Naive thymus-derived CD4-positive, alpha-beta T cell (primary cell): ENCODE measurements around the gene ZNF423. TPM values are rescaled to one million over a fixed set of nuclear protein-coding genes. Genes with fewer than 3 reads are reported as not detected.

Experiments used
- ATAC-seq: fragments of 150-1000 bp; cut with Tn5 transposase; 2 replicates; pipeline ENCODE4 v1.10.0; 2021; ENCODE audit warnings: mild to moderate bottlenecking, moderate library complexity
- CTCF ChIA-PET: fragments of 350-600 bp; sonication (Branson Sonifier 250); formaldehyde crosslinking; loops from one replicate; lab custom pipeline; 2021; ENCODE audit warnings: antibody characterized with exemption; lab: Charles Lee
- POLR2A ChIA-PET: fragments of 350-600 bp; sonication (Branson Sonifier 250); formaldehyde crosslinking; loops from one replicate; lab custom pipeline; 2021; ENCODE audit warnings: antibody characterized with exemption, inconsistent platforms; lab: Charles Lee
- DNase-seq, 9 donors: peaks; one replicate each; pipeline versions ENCODE4 v3.0.0 to v3.0.0-alpha.2; 2020 to 2022; ENCODE audit warnings: mixed read lengths in 1 of 9
- H3K27ac ChIP-seq: one replicate; pipeline ENCODE4 v1.7.0; 2013; ENCODE audit warnings: mild to moderate bottlenecking, low read depth, low read length, moderate library complexity
- H3K27me3 ChIP-seq, 2 donors: one replicate each; pipeline ENCODE4 v1.7.0; 2013; ENCODE audit warnings: low read length in 2 of 2, mild to moderate bottlenecking in 2 of 2, moderate library complexity in 2 of 2; ENCODE audit not compliant: control insufficient read depth in 2 of 2, insufficient read depth in 2 of 2
- H3K36me3 ChIP-seq, 3 experiments: 1 replicate in 2 of 3; 2 replicates in 1 of 3; pipeline ENCODE4 v1.7.0; 2013; ENCODE audit warnings: low read length in 3 of 3, mild to moderate bottlenecking in 3 of 3, moderate library complexity in 1 of 3; ENCODE audit not compliant: insufficient read depth in 3 of 3, control insufficient read depth in 2 of 3
- H3K4me1 ChIP-seq, 2 donors: one replicate each; pipeline ENCODE4 v1.7.0; 2013; ENCODE audit warnings: low read length in 2 of 2, mild to moderate bottlenecking in 2 of 2, moderate library complexity in 1 of 2; ENCODE audit not compliant: control insufficient read depth in 2 of 2, insufficient read depth in 2 of 2
- H3K4me3 ChIP-seq: 2 replicates; pipeline ENCODE4 v1.7.0; 2013; ENCODE audit warnings: mild to moderate bottlenecking, low read length
- H3K9me3 ChIP-seq, 3 experiments: 1 replicate in 2 of 3; 2 replicates in 1 of 3; pipeline ENCODE4 v1.7.0; 2013; ENCODE audit warnings: low read length in 3 of 3; ENCODE audit not compliant: control insufficient read depth in 2 of 3
- H3K27ac Mint-ChIP-seq, 9 donors: one replicate each; pipeline ENCODE4 v1.8.0; 2020 to 2022; ENCODE audit warnings: mixed read lengths in 9 of 9, mild to moderate bottlenecking in 8 of 9, moderate library complexity in 5 of 9, inconsistent platforms in 2 of 9
- H3K27me3 Mint-ChIP-seq, 5 donors: one replicate each; pipeline ENCODE4 v1.8.0; 2021 to 2022; ENCODE audit warnings: mixed read lengths in 5 of 5, mild to moderate bottlenecking in 1 of 5
- H3K36me3 Mint-ChIP-seq, 5 donors: one replicate each; pipeline ENCODE4 v1.8.0; 2020 to 2022; ENCODE audit warnings: mixed read lengths in 5 of 5, mild to moderate bottlenecking in 3 of 5, inconsistent platforms in 1 of 5
- H3K4me1 Mint-ChIP-seq, 7 donors: one replicate each; pipeline ENCODE4 v1.8.0; 2020 to 2022; ENCODE audit warnings: mixed read lengths in 7 of 7, mild to moderate bottlenecking in 3 of 7, inconsistent platforms in 1 of 7
- H3K4me3 Mint-ChIP-seq, 10 donors: one replicate each; pipeline ENCODE4 v1.8.0; 2020 to 2022; ENCODE audit warnings: mild to moderate bottlenecking in 10 of 10, mixed read lengths in 10 of 10, moderate library complexity in 6 of 10, inconsistent platforms in 2 of 10
- H3K9me3 Mint-ChIP-seq, 11 donors: one replicate each; pipeline ENCODE4 v1.8.0; 2020 to 2022; ENCODE audit warnings: mixed read lengths in 11 of 11, mild to moderate bottlenecking in 4 of 11, inconsistent platforms in 1 of 11, moderate library complexity in 1 of 11
- intact Hi-C, 2 donors: fragments of 100-400 bp; cut with micrococcal nuclease; formaldehyde crosslinking; loops; one replicate each; pipeline ENCODE4 v1.15.1; 2023
- polyA plus RNA-seq, 2 donors: library from polyadenylated mRNA; unstranded; fragments of 300-500 nt; fragmentation: Illumina TruSeq; gene quantifications; one replicate each; pipeline ENCODE4 v1.2.3, GENCODE V29; 2021
- total RNA-seq, 6 experiments: library from RNA in 5 of 6; stranded (reverse) in 5 of 6; gene quantifications; 1 replicate in 5 of 6; 2 replicates in 1 of 6; pipeline ENCODE4 v1.2.3 and lab custom pipeline; 2021 to 2026

ZNF423 gene
- total and polyA plus RNA-seq, 7 experiments from 2014 or later, result not detected

GRCh38 chr16:49528866-49529288 lies 327.0 kb downstream of the ZNF423 start:
- no peak for DNase-seq
- H3K36me3 Mint-ChIP-seq, result no peaks in the 10 kb centered on the region
- Histone ChIP-seq H3K4me3 (peak overlapping the region; percentile 56), H3K4me1 (no peaks in the 10 kb centered on the region), H3K27me3 (no peaks in the 10 kb centered on the region), H3K27ac (peak overlapping the region; percentile 66), H3K36me3 (no peaks in the 10 kb centered on the region), H3K9me3 (no peaks in the 10 kb centered on the region)
- peaks cover 6 to 26% (median 10%) of the 10 kb centered on the region in 7 donors for H3K4me1 Mint-ChIP-seq
- peaks cover 0 to 8% (median 0%) of the 10 kb centered on the region in 5 donors for H3K27me3 Mint-ChIP-seq
- ChIA-PET CTCF (no interaction called here), POLR2A (no interaction called here)
- H3K27ac Mint-ChIP-seq, result peak overlapping the region in 8 of 9 donors; percentile 81 to 98 (median 94)
- peak overlapping the region in 9 of 10 donors; percentile 86 to 95 (median 89) for H3K4me3 Mint-ChIP-seq
- no peaks in the 10 kb centered on the region for H3K9me3 Mint-ChIP-seq
- intact Hi-C loops, result loop anchor here in 1 of 2 donors (1.0 kb wide), 4 partner anchors 37 to 88 kb away; no protein-coding TSS in a partner anchor
- no peak for ATAC-seq

- CTCF ChIA-PET, result interaction anchor here (0.6 kb wide), 1 partner anchor 10 kb away, joined by 3 read pairs; no protein-coding TSS in a partner anchor
- Histone ChIP-seq H3K36me3 (no peaks in the 10 kb centered on the region), H3K27ac (peak overlapping the region; percentile 66), H3K9me3 (no peaks in the 10 kb centered on the region), H3K4me3 (peak overlapping the region; percentile 56), H3K4me1 (no peaks in the 10 kb centered on the region), H3K27me3 (no peaks in the 10 kb centered on the region)
- intact Hi-C loops, result loop anchor here in 1 of 2 donors (1.0 kb wide), 4 partner anchors 36 to 87 kb away; no protein-coding TSS in a partner anchor
- Mint-ChIP-seq H3K4me3 (peak overlapping the region; percentile 73 to 95 (median 88)), H3K4me1 (peaks cover 6 to 26% (median 16%) of the 10 kb centered on the region in 7 donors), H3K27me3 (peaks cover 0 to 8% (median 0%) of the 10 kb centered on the region in 5 donors), H3K36me3 (no peaks in the 10 kb centered on the region), H3K27ac (peak overlapping the region; percentile 38 to 98 (median 94)), H3K9me3 (no peaks in the 10 kb centered on the region)
- ATAC-seq, result peak; percentile 55
- POLR2A ChIA-PET, result no interaction called here
- DNase-seq, result peak in 6 of 9 donors; percentile 7 to 42 (median 31)
Measured at GRCh38 chr16:49528060-49528865, 327.6 kb downstream of the ZNF423 start.

- no peak for ATAC-seq
- Histone ChIP-seq H3K9me3 (no peaks in the 10 kb centered on the region), H3K4me1 (no peaks in the 10 kb centered on the region), H3K27ac (peak overlapping the region; percentile 66), H3K36me3 (no peaks in the 10 kb centered on the region), H3K4me3 (peak overlapping the region; percentile 56), H3K27me3 (no peaks in the 10 kb centered on the region)
- intact Hi-C loops, result loop anchor here in 1 of 2 donors (1.0 kb wide), 4 partner anchors 35 to 86 kb away; no protein-coding TSS in a partner anchor
- H3K4me3 Mint-ChIP-seq, result peak overlapping the region; percentile 73 to 95 (median 88)
- H3K27me3 Mint-ChIP-seq, result peaks cover 0 to 8% (median 0%) of the 10 kb centered on the region in 5 donors
- ChIA-PET POLR2A (no interaction called here), CTCF (interaction anchor here (0.6 kb wide), 1 partner anchor 10 kb away, joined by 3 read pairs; no protein-coding TSS in a partner anchor)
- DNase-seq, result no peak
- H3K36me3 Mint-ChIP-seq, result no peaks in the 10 kb centered on the region
- H3K4me1 Mint-ChIP-seq, result peaks cover 6 to 26% (median 16%) of the 10 kb centered on the region in 7 donors
- peak overlapping the region in 8 of 9 donors; percentile 81 to 98 (median 94) for H3K27ac Mint-ChIP-seq
- no peaks in the 10 kb centered on the region for H3K9me3 Mint-ChIP-seq
Measured at GRCh38 chr16:49527611-49528010, 328.3 kb downstream of the ZNF423 start.

GRCh38 chr16:49526860-49527365 lies 329.0 kb downstream of the ZNF423 start:
- Histone ChIP-seq H3K27ac (no peak overlapping the region), H3K36me3 (no peaks in the 10 kb centered on the region), H3K4me3 (no peak overlapping the region), H3K27me3 (no peaks in the 10 kb centered on the region), H3K9me3 (no peaks in the 10 kb centered on the region), H3K4me1 (no peaks in the 10 kb centered on the region)
- ATAC-seq, result no peak
- Mint-ChIP-seq H3K27ac (peak overlapping the region in 3 of 9 donors; percentile 36 to 98 (median 48)), H3K9me3 (no peaks in the 10 kb centered on the region), H3K4me1 (peaks cover 6 to 26% (median 16%) of the 10 kb centered on the region in 7 donors), H3K4me3 (no peak overlapping the region), H3K27me3 (peaks cover 0 to 8% (median 0%) of the 10 kb centered on the region in 5 donors), H3K36me3 (no peaks in the 10 kb centered on the region)
- POLR2A ChIA-PET, result no interaction called here
- DNase-seq, result no peak
- CTCF ChIA-PET, result no interaction called here
- intact Hi-C loops, result no loop called here

GRCh38 chr16:49524947-49525315 lies 331.0 kb downstream of the ZNF423 start:
- Mint-ChIP-seq H3K27ac (peak overlapping the region in 3 of 9 donors; percentile 9 to 73 (median 36)), H3K9me3 (no peaks in the 10 kb centered on the region), H3K4me1 (peaks cover 5 to 21% (median 16%) of the 10 kb centered on the region in 7 donors), H3K27me3 (peaks cover 0 to 3% (median 0%) of the 10 kb centered on the region in 5 donors), H3K4me3 (no peak overlapping the region), H3K36me3 (no peaks in the 10 kb centered on the region)
- CTCF ChIA-PET, result no interaction called here
- H3K4me1 ChIP-seq, result no peaks in the 10 kb centered on the region
- no peaks in the 10 kb centered on the region for H3K36me3 ChIP-seq
- H3K27ac ChIP-seq, result no peak overlapping the region
- H3K4me3 ChIP-seq, result no peak overlapping the region
- ATAC-seq (no peak), DNase-seq (no peak)
- intact Hi-C loops, result no loop called here
- POLR2A ChIA-PET, result no interaction called here
- H3K9me3 ChIP-seq, result no peaks in the 10 kb centered on the region
- no peaks in the 10 kb centered on the region for H3K27me3 ChIP-seq

GRCh38 chr16:49524216-49524946 lies 331.5 kb downstream of the ZNF423 start:
- no peak for ATAC-seq
- Mint-ChIP-seq H3K9me3 (no peaks in the 10 kb centered on the region), H3K27me3 (peaks cover 0 to 3% (median 0%) of the 10 kb centered on the region in 5 donors), H3K4me1 (peaks cover 5 to 21% (median 16%) of the 10 kb centered on the region in 7 donors), H3K4me3 (no peak overlapping the region), H3K27ac (peak overlapping the region in 1 of 9 donors; percentile 59), H3K36me3 (no peaks in the 10 kb centered on the region)
- no peaks in the 10 kb centered on the region for H3K36me3 ChIP-seq
- no peaks in the 10 kb centered on the region for H3K4me1 ChIP-seq
- ChIA-PET POLR2A (no interaction called here), CTCF (no interaction called here)
- no peaks in the 10 kb centered on the region for H3K9me3 ChIP-seq
- no peak overlapping the region for H3K4me3 ChIP-seq
- no peak for DNase-seq
- intact Hi-C loops, result no loop called here
- no peak overlapping the region for H3K27ac ChIP-seq
- no peaks in the 10 kb centered on the region for H3K27me3 ChIP-seq
